Neural cell (in vitro differentiated cells): ENCODE measurements around the gene MTNR1B.

ENCODE experiments used
- EP300 ChIP-seq: fragments of 450-650 bp; conservative IDR thresholded peaks from 2 replicates; pipeline ENCODE4 v1.6.1; 2014; ENCODE audit warnings: antibody characterized with exemption, mild to moderate bottlenecking, moderate library complexity; ENCODE audit not compliant: poor library complexity, severe bottlenecking
- EZH2 ChIP-seq: fragments of 200-600, 300-800 bp; shearing (Covaris generic), sonication (generic); IDR thresholded peaks from 2 replicates; pipeline ENCODE4 v1.6.1; 2014; ENCODE audit warnings: antibody characterized with exemption, low read length, borderline replicate concordance, mild to moderate bottlenecking; ENCODE audit not compliant: insufficient read depth, poor library complexity, severe bottlenecking
- TAF1 ChIP-seq: IDR thresholded peaks from 2 replicates; pipeline ENCODE4 v1.6.1; 2012; ENCODE audit warnings: low read depth
- TF ChIP-seq, protein P1 (sequence below): fragments of 450-650 bp; IDR thresholded peaks from 2 replicates; pipeline ENCODE4 v1.5.1; 2014; ENCODE audit warnings: antibody characterized with exemption, mild to moderate bottlenecking, moderate library complexity; ENCODE audit not compliant: poor library complexity, severe bottlenecking

DNA sequence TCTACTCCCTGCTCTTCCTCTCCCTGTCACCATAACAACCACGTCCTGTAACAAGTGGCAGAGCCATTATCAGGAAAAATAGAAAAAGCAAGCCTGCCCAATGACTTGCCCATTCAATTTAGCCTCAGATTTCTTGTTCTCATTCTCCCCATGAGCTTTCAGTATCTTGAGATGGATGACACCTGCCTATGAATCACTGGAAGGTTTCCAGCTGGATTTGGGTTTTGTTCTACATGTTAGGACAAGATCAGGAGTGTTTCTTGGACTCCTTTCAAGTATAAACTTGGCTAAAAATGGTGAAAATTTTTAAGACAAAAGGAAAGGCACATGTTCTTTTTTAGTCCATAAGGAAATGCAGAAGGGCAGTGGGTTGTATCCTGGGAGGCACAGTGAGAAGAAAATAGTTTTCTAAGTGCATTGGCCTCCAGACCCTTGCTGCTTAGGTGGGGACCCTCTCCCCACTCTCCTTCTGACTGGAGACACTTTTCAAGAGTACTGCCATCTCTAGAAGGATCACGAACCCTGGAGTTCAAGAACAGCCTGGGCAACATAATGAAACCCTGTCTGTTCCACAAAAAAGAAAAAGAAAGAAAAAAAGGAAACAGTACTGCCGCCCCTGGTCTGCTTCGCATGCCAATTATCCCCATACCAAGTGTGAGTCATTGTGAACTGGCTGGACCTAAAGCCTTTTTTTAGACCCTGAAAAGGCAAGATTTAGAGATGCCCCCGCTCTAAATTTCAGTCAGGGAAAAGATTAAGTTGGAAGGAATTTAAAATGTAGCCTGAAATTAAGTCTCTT is 51.0 kb downstream of the MTNR1B start:
- TF ChIP-seq, protein P1, sequence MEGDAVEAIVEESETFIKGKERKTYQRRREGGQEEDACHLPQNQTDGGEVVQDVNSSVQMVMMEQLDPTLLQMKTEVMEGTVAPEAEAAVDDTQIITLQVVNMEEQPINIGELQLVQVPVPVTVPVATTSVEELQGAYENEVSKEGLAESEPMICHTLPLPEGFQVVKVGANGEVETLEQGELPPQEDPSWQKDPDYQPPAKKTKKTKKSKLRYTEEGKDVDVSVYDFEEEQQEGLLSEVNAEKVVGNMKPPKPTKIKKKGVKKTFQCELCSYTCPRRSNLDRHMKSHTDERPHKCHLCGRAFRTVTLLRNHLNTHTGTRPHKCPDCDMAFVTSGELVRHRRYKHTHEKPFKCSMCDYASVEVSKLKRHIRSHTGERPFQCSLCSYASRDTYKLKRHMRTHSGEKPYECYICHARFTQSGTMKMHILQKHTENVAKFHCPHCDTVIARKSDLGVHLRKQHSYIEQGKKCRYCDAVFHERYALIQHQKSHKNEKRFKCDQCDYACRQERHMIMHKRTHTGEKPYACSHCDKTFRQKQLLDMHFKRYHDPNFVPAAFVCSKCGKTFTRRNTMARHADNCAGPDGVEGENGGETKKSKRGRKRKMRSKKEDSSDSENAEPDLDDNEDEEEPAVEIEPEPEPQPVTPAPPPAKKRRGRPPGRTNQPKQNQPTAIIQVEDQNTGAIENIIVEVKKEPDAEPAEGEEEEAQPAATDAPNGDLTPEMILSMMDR, result no peak
- TF ChIP-seq EP300, result no peak
- no peak for TF ChIP-seq TAF1
- TF ChIP-seq EZH2, result no peak
